Sigmoid colon (tissue), 7 donors: ENCODE measurements around the gene GNAI3. TPM values are rescaled to one million over a fixed set of nuclear protein-coding genes. Genes with fewer than 3 reads are reported as not detected.

Experiments used
- DNase-seq: peaks from one replicate; pipeline ENCODE4 v3.0.0-alpha.2; 2019
- H3K27ac ChIP-seq, 4 donors: fragments of 200-600 bp; sonication (generic); one replicate each; pipeline ENCODE4 v1.5.1; 2016 to 2019; ENCODE audit warnings: mild to moderate bottlenecking in 1 of 4
- H3K27me3 ChIP-seq, 3 donors: fragments of 200-600 bp; sonication (generic); one replicate each; pipeline ENCODE4 v1.5.1; 2019; ENCODE audit warnings: mild to moderate bottlenecking in 1 of 3
- H3K36me3 ChIP-seq, 4 donors: fragments of 200-600 bp; sonication (generic); one replicate each; pipeline ENCODE4 v1.5.1; 2016 to 2019
- H3K4me1 ChIP-seq, 4 donors: fragments of 200-600 bp; sonication (generic); one replicate each; pipeline ENCODE4 v1.5.1; 2017 to 2019
- H3K4me3 ChIP-seq, 4 donors: fragments of 200-600 bp; sonication (generic); one replicate each; pipeline ENCODE4 v1.5.1; 2017 to 2019; ENCODE audit warnings: mild to moderate bottlenecking in 2 of 4, moderate library complexity in 1 of 4
- H3K9me3 ChIP-seq, 4 donors: fragments of 200-600 bp in 3 of 4; sonication (generic) in 3 of 4; one replicate each; pipeline versions ENCODE4 v1.5.1 to v1.6.1; 2013 to 2019
- CTCF ChIP-seq, 4 experiments: fragments of 450-650 bp in 3 of 4; fragments of 200-600 bp in 1 of 4; IDR thresholded peaks; one replicate each; pipeline ENCODE4 v1.5.1; 2016 to 2019; ENCODE audit warnings: antibody characterized with exemption in 4 of 4, mild to moderate bottlenecking in 3 of 4, moderate library complexity in 2 of 4
- EP300 ChIP-seq, 4 donors: sonication (generic); formaldehyde crosslinking; IDR thresholded peaks; one replicate each; pipeline ENCODE4 v1.6.1; 2017; ENCODE audit warnings: antibody characterized with exemption in 4 of 4
- POLR2A ChIP-seq, 2 donors: fragments of 450-650 bp; IDR thresholded peaks; one replicate each; pipeline ENCODE4 v1.6.1; 2016; ENCODE audit warnings: antibody characterized with exemption in 2 of 2, mild to moderate bottlenecking in 2 of 2, moderate library complexity in 2 of 2
- POLR2AphosphoS5 ChIP-seq, 4 donors: sonication (generic); formaldehyde crosslinking; IDR thresholded peaks; one replicate each; pipeline ENCODE4 v1.6.1; 2017; ENCODE audit warnings: antibody characterized with exemption in 4 of 4
- WGBS, 2 donors: extraction: QIAGEN DNeasy Blood & Tissue Kit; methylation state at CpG; one replicate each; pipeline ENCODE4 v1.1.7; 2013; 5-methylcytosine and 5-hydroxymethylcytosine counted together
- intact Hi-C: fragments of 100-400 bp; cut with DNase I; formaldehyde crosslinking; loops from one replicate; pipeline ENCODE4 v1.15.1; 2023
- polyA plus RNA-seq, 3 donors: library from polyadenylated mRNA; stranded (reverse); fragments of 200-250 nt; gene quantifications; one replicate each; pipeline ENCODE4 v1.2.3, GENCODE V29; 2013
- total RNA-seq, 4 donors: library from RNA; depleted of rRNA; stranded (reverse); fragments of >200 nt; gene quantifications; one replicate each; pipeline ENCODE4 v1.1.0, GENCODE V29; 2016
- donor health status: healthy with polysubstance abuse.
- donor health status: Bipolar disorder and iron deficiency.
- donor health status: healthy.

Gene GNAI3
- total and polyA plus RNA-seq, 7 donors = 4.2 to 6.4 (median 5.7) TPM

- Histone ChIP-seq H3K27ac (peak overlapping the region; percentile 75 to 83 (median 80)), H3K36me3 (peaks cover 0 to 5% (median 2%) of the 10 kb centered on the region in 4 donors), H3K27me3 (no peaks in the 10 kb centered on the region), H3K9me3 (no peaks in the 10 kb centered on the region), H3K4me1 (peaks cover 0 to 60% (median 45%) of the 10 kb centered on the region in 4 donors), H3K4me3 (peak overlapping the region; percentile 41 to 73 (median 59))
- TF ChIP-seq POLR2AphosphoS5 (IDR thresholded peaks at IDR 0.05) = no peak
- TF ChIP-seq CTCF (IDR thresholded peaks at IDR 0.05) = no peak
- TF ChIP-seq EP300 (IDR thresholded peaks at IDR 0.05) = no peak
- TF ChIP-seq POLR2A (IDR thresholded peaks at IDR 0.05) = no peak
- intact Hi-C loops = no loop called here
- 46 to 50% methylated on average over 13 of the region's 13 CpGs for WGBS, 2 donors
- no peak for DNase-seq
Observed at GRCh38 chr1:109621379-109622136, 73.1 kb downstream of the GNAI3 start.

- H3K27ac ChIP-seq = peak overlapping the region in 1 of 4 donors; percentile 16
- no peak for DNase-seq
- intact Hi-C loops = no loop called here
- no peaks in the 10 kb centered on the region for H3K27me3 ChIP-seq
- WGBS, 2 donors = 87 to 91% methylated on average over 11 of the region's 11 CpGs
- no peak overlapping the region for H3K4me3 ChIP-seq
- H3K9me3 ChIP-seq = no peaks in the 10 kb centered on the region
- TF ChIP-seq POLR2AphosphoS5 (IDR thresholded peaks at IDR 0.05) (no peak), EP300 (IDR thresholded peaks at IDR 0.05) (no peak), POLR2A (IDR thresholded peaks at IDR 0.05) (no peak), CTCF (IDR thresholded peaks at IDR 0.05) (no peak)
- peaks cover 0 to 13% (median 9%) of the 10 kb centered on the region in 4 donors for H3K36me3 ChIP-seq
- peaks cover 0 to 59% (median 45%) of the 10 kb centered on the region in 4 donors for H3K4me1 ChIP-seq
Observed at GRCh38 chr1:109622137-109622892, 73.9 kb downstream of the GNAI3 start.

- no peaks in the 10 kb centered on the region for H3K9me3 ChIP-seq
- no peak for TF ChIP-seq POLR2AphosphoS5 (IDR thresholded peaks at IDR 0.05)
- no peak for TF ChIP-seq POLR2A (IDR thresholded peaks at IDR 0.05)
- TF ChIP-seq CTCF (IDR thresholded peaks at IDR 0.05) = no peak
- no peak for TF ChIP-seq EP300 (IDR thresholded peaks at IDR 0.05)
- no peak overlapping the region for H3K4me3 ChIP-seq
- DNase-seq = no peak
- no peak overlapping the region for H3K27ac ChIP-seq
- peaks cover 0 to 54% (median 43%) of the 10 kb centered on the region in 4 donors for H3K4me1 ChIP-seq
- peaks cover 5 to 19% (median 9%) of the 10 kb centered on the region in 4 donors for H3K36me3 ChIP-seq
- 91 to 93% methylated on average over 3 of the region's 3 CpGs for WGBS, 2 donors
- intact Hi-C loops = no loop called here
- no peaks in the 10 kb centered on the region for H3K27me3 ChIP-seq
Observed at GRCh38 chr1:109622895-109623294, 74.5 kb downstream of the GNAI3 start.

GRCh38 chr1:109623601-109624161 is 75.3 kb downstream of the GNAI3 start:
- Histone ChIP-seq H3K36me3 (peaks cover 6 to 25% (median 16%) of the 10 kb centered on the region in 4 donors), H3K27ac (peak overlapping the region in 3 of 4 donors; percentile 0 to 31 (median 27)), H3K9me3 (no peaks in the 10 kb centered on the region), H3K4me3 (no peak overlapping the region), H3K27me3 (no peaks in the 10 kb centered on the region), H3K4me1 (peaks cover 0 to 54% (median 43%) of the 10 kb centered on the region in 4 donors)
- 66 to 87% methylated on average over 11 of the region's 11 CpGs for WGBS, 2 donors
- no peak for DNase-seq
- no peak for TF ChIP-seq POLR2AphosphoS5 (IDR thresholded peaks at IDR 0.05)
- TF ChIP-seq CTCF (IDR thresholded peaks at IDR 0.05) = no peak
- TF ChIP-seq POLR2A (IDR thresholded peaks at IDR 0.05) = no peak
- intact Hi-C loops = no loop called here
